NCI-H1436 treated with DMSO at 0.1 percent for 48 hours (cell line): Measurements from ENCODE around the gene CDH4.
"Not testable (repeated sequence)": the region's sequence is repeated elsewhere in the genome, so short reads cannot be mapped to it uniquely, and the experiment has no call there.

Source experiments
- DNase-seq: peaks from one replicate; lab custom pipeline; 2025; lab: John Stamatoyannopoulos, UW

CDH4 gene

GRCh38 chr20:61253640-61254511 lies 1.8 kb downstream of the CDH4 start:
- DNase-seq = no peak

GRCh38 chr20:61254881-61255626 lies 3.0 kb downstream of the CDH4 start:
- DNase-seq = no peak

DNA sequence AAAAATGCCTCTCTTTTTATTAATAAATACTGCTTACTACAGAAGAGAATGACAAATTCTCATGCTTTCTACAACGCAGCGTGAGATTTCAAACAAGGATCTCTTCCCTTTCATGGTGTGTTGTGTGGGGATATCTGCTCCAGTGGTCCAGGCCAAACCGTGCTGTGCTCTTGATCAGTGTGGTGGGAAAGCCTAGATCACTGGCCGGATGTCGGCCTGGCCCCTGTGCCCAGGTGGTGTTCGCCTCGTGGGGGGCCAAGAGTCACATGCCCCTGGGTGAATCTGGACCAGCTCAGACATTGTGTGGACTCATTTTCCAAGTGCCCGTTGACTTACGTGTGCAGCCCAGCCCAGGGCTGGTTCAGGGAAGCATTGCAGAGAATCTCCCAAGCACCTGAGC lies 4.3 kb downstream of the CDH4 start:
- no peak for DNase-seq

DNA sequence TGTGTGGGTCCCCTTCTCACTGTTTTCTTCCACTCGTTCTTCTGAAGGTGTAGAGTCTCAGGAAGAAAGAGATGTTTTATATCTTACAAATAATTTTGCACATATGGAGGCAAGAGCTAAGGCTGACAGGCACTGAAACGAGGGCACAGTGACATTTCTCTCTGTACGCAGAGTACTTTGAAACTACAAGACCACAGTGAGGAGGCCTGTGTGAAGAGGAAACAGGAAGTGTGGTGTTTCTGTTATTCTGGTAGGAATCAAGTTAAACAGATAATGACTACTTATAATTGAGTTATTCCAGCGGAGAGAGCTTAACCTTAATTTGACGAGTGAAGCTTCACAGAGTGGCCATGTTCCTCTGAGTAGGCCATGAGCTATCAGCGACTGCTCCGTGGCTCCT lies 4.8 kb downstream of the CDH4 start:
- no peak for DNase-seq

DNA sequence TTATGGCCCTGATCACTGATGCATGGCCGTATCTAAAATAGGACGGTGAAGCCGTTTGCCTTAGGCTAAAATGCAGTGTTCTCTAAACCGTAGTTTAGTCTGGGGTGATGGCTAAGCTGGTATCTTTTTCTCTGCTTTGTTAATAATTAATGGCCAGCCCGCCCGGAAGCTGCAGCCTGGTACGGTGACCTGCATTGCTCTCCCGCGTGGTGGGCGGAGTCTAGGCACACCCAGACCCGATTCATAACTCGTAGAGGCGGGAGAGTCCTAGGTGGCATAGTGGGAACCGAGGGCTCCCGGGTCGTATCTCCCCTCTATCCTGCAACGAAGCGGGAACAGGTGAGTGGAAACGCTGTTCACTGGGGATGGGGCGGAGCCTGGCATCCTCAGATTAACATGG lies 5.5 kb downstream of the CDH4 start:
- no peak for DNase-seq

DNA sequence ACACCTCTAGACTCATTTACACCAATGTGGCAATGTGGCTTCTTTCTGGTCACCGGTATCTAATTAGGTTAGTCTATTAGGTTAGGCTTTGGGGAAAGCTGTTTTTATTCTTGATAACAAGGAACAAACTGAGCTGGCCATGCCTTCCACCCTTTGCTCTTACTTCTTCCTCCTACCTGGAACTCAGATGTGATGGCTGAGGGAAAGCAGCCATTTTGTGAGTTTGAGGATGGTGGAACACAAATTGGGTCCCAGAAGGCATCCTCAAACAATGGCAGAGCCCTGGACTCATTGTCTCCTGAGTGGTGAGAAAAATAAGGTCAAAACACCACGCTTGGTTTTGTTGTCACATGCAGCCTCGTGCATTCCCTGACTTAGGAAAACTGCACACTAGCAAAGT lies 7.7 kb downstream of the CDH4 start:
- DNase-seq = no peak

DNA sequence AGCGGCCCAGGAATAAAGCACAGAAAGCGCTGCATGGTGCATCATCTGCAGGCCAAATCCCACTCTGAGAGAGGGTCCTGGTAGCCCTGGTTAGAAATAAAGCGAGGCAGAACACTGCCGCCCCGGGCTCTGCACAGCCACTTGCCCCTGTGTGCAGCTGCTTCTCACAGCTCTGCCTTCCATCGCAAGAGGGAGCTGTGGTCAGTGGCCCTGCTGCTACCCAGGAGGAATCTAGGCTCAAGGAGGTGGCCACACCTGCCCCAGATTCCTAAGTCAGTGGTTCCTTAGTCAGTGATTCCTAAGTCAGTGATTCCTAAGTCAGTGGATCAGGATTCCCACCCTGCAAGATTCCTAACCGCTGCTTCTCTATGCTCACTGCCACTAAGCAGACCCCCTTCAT lies 8.8 kb downstream of the CDH4 start:
- no peak for DNase-seq

GRCh38 chr20:61262036-61262435 lies 10.0 kb downstream of the CDH4 start:
- DNase-seq = no peak

DNA sequence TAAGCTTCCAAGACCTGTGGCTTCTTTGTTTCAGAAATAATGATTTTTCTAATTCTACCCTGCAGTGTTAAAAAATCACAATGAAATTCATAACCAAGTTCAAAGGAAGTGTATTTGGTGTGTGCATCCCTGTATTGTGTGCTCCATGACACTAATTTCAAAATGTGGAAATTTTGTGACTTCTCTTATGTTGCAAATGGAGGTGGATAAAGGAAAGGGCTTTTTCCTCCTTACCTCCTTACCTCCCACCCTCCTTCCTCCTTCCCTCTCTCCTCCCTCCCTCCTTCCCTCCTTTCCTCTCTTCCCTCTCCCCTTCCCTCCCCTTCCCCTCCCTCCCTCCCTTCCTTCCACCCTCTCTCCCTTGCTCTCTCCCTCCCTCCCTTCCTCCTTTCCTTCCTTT lies 10.5 kb downstream of the CDH4 start:
- DNase-seq = no peak

DNA sequence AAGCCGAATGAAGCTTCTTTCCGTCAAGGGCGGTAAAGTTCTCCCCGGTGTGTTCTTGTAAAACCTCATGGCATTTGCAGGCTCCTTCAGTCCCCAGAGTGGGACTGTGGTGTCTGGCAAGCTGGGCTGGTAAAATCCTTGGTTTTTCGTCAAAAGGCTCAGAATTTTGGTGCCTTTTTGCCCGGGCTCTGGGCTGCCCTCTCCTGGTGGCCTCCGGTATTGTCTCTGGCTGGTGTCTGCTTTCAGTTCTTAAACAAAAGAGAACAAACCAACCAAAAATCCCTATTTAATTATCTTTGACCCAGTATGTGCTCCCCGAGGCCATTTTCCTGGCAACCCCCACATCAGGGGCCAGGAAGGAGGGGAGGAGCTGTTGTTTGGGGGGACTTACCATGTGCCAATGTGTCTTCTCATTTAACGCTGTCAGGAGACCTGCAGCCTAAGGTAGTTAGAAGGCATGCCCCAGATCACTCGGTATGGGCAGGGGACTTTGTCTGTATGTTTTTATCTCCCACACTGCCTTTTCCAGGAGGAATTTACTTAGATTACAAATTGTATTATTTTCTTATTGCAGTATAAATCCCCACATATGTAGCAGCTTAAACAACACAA lies 11.1 kb downstream of the CDH4 start:
- DNase-seq = no peak

GRCh38 chr20:61263938-61264337 lies 11.9 kb downstream of the CDH4 start:
- DNase-seq = no peak

GRCh38 chr20:61267241-61267640 lies 15.2 kb downstream of the CDH4 start:
- DNase-seq = no peak

DNA sequence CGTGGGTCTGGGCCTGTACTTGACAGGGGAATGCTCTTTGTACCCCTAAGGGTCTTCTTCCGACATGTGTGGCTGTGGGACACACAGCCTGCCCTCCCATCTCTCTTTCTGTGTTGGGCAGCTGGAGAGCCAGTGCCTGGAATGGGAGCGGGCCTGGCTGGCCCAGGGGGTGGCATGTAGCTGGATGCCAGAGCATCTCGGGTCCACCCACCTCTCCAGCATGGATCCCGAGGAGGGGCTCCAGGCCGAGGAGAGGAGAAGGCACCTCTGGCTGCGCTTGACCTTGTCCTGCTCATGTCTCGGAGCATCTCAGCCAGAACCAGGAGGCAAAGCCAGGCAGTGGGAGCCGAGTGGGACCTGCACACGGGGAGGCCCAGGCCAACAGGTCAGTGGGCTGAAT lies 16.0 kb downstream of the CDH4 start:
- DNase-seq = no peak

DNA sequence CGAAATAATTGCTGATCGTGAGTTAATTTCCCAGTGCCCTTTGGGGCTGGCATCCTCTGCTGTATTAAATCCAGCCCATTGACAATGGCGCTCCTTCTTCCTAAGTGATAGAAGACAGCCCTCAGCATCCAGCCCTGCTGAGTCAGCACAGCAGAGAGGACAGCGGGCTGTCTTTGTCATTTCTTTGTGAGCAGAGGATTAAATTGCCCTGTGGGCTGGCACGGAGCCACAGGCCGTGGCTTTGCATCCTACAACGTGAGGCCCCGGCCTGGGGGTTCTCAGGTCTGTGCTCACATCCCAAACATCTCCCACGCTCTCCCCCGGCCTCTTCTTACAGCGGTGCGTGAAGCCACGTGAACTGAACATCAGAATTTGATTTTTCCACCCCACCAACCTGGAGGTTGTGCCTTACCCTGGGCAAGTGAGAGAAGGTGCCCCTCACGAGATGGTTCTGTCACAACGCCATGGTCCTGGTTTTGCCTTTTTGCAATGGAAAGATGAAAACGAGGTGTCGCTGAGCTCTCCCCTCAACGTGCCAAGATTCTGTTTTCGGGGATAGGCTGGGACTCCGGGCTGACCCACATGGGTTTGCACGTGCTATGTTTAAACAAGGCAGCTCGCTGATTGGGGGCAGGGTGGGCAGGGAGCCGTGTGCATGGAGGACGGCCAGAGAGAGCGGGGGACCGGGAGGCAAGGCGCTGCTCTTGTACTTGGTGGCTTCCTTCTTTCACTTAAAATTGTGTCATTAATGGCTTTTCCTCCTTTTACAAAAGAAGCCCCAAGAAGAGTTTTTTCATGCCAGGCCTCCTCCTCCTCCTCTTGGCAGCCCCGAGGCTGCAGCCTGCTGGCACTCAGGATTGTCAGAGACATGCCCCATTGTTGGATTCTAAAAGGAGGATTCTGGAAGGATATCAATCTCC lies 19.5 kb downstream of the CDH4 start:
- no peak for DNase-seq

DNA sequence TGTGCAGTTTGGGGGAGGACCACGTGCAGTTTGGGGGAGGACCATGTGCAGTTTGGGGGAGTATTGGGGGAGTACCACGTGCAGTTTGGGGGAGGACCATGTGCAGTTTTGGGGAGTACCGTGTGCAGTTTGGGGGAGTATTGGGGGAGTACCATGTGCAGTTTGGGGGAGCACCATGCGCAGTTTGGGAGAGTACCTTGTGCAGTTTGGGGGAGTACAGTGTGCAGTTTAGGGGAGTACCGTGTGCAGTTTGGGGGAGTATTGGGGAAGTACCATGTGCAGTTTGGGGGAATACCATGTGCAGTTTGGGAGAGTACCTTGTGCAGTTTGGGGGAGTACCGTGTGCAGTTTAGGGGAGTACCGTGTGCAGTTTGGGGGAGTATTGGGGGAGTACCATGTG lies 21.0 kb downstream of the CDH4 start:
- not testable (repeated sequence) for DNase-seq

DNA sequence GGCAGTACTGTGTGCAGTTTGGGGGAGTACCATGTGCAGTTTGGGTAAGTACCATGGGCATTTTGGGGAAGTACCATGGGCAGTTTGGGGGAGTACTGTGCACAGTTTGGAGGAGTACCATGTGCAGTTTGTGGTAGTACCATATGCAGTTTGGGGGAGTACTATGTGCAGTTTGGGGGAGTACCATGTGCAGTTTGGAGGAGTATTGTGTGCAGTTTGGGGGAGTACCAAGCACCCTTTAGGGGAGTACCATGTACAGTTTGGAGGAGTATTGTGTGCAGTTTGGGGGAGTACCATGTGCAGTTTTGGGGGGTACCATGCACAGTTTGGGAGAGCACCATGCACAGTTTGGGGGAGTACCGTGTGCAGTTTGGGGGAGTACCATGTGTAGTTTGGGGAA lies 21.6 kb downstream of the CDH4 start:
- DNase-seq = not testable (repeated sequence)

DNA sequence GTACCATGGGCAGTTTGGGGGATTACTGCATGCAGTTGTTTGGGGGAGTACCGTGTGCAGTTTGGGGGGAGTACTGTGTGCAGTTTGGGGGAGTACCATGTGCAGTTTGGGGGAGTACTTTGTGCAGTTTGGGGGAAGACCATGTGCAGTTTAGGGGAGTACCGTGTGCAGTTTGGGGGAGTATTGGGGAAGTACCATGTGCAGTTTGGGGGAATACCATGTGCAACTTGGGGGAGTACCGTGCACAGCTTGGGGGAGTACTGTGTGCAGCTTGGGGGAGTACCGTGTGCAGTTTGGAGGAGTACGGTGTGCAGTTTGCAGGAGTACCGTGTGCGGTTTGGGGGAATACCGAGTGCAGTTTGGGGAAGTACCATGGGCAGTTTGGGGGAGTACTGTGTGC lies 22.3 kb downstream of the CDH4 start:
- no peak for DNase-seq

GRCh38 chr20:61278296-61278695 lies 26.2 kb downstream of the CDH4 start:
- no peak for DNase-seq

DNA sequence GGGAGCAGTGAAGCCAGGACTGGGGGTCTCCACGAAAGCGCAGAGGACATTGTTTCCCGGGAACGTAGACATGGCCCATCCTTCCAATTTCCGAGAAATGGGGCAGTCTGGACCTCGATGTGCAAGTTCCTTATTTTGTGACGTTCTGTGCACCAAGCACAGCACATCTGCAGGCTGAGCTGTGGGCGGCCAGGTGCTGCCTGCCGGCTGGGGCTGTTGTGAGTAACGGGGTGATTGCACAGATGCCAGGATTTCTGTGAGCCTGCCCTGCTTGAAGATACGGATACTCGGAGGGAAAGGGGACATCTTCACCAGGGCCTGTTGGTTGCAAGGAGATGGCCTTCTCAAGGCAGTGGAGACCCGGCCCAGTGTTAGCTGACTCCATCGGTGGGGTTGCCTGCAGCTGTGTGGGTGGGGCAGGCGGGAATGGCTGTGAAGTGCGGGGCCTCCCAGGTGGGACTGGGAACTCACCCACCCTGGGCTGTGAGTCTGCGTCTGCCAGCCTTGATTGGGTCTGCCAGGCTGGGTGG lies 27.6 kb downstream of the CDH4 start:
- DNase-seq = no peak

- no peak for DNase-seq
Observed at GRCh38 chr20:61280217-61280980, 28.3 kb downstream of the CDH4 start.

- no peak for DNase-seq
Observed at GRCh38 chr20:61281286-61281795, 29.3 kb downstream of the CDH4 start.
